PC-9 (cell line): ENCODE data around the gene ZNF865. TPM values are rescaled to one million over a fixed set of nuclear protein-coding genes. Genes with fewer than 3 reads are reported as not detected.
A peak's percentile ranks its signal among the peaks of the same experiment; 100 is the strongest.

Experiments
- BruUV-seq: library from RNA; stranded (reverse); fragments of 400-500 nt; replicated peaks from 2 replicates; lab custom pipeline; 2021; lab: Mats Ljungman, UMichigan
- CTCF ChIA-PET: fragments of 300-600 bp; sonication (Branson Sonifier 250); formaldehyde crosslinking; loops from one replicate; lab custom pipeline; 2022; ENCODE audit warnings: antibody characterized with exemption; lab: Charles Lee
- POLR2A ChIA-PET: fragments of 300-600 bp; sonication (Branson Sonifier 250); formaldehyde crosslinking; loops from one replicate; lab custom pipeline; 2022; ENCODE audit warnings: antibody characterized with exemption; ENCODE audit not compliant: unreplicated experiment; lab: Charles Lee
- DNase-seq, 2 experiments: peaks; one replicate each; pipeline versions ENCODE4 v3.0.0 to v3.0.0-alpha.2; 2015 to 2022; ENCODE audit warnings: mixed read lengths in 1 of 2
- H2AFZ ChIP-seq: fragments of 200-600 bp; sonication (generic); 2 replicates; pipeline ENCODE4 v1.8.1; 2017; ENCODE audit warnings: antibody characterized with exemption
- H3F3A ChIP-seq: fragments of 200-600 bp; sonication (generic); 2 replicates; pipeline ENCODE4 v1.8.1; 2017; ENCODE audit warnings: antibody characterized with exemption, mild to moderate bottlenecking, low read depth; ENCODE audit not compliant: insufficient read depth
- H3K27ac ChIP-seq: fragments of 200-600 bp; sonication (generic); 2 replicates; pipeline ENCODE4 v1.6.1; 2016; ENCODE audit warnings: mixed run types
- H3K27me3 ChIP-seq: fragments of 200-600 bp; sonication (generic); 2 replicates; pipeline ENCODE4 v1.6.1; 2016; ENCODE audit warnings: low read depth, mixed run types; ENCODE audit not compliant: insufficient read depth
- H3K36me3 ChIP-seq: fragments of 200-600 bp; sonication (generic); 2 replicates; pipeline ENCODE4 v1.6.1; 2016; ENCODE audit warnings: low read depth, mixed run types
- H3K4me1 ChIP-seq: fragments of 200-600 bp; sonication (generic); replicated peaks from 2 replicates; pipeline ENCODE4 v1.6.1; 2016; ENCODE audit warnings: mixed run types; ENCODE audit not compliant: insufficient read depth
- H3K4me2 ChIP-seq: fragments of 200-600 bp; sonication (generic); 2 replicates; pipeline ENCODE4 v1.6.1; 2017; ENCODE audit warnings: mixed run types
- H3K4me3 ChIP-seq: fragments of 200-600 bp; sonication (generic); 2 replicates; pipeline ENCODE4 v1.6.1; 2016; ENCODE audit warnings: mixed run types
- H3K79me2 ChIP-seq: fragments of 200-600 bp; sonication (generic); 2 replicates; pipeline ENCODE4 v1.6.1; 2017; ENCODE audit warnings: low read depth, mixed run types
- H3K9me2 ChIP-seq: fragments of 200-600 bp; sonication (generic); 2 replicates; pipeline ENCODE4 v1.8.1; 2017; ENCODE audit warnings: mild to moderate bottlenecking; ENCODE audit not compliant: insufficient read depth
- H3K9me3 ChIP-seq: fragments of 200-600 bp; sonication (generic); 2 replicates; pipeline ENCODE4 v1.8.1; 2016; ENCODE audit warnings: low read depth; ENCODE audit not compliant: insufficient read depth
- H4K20me1 ChIP-seq: fragments of 200-600 bp; sonication (generic); 2 replicates; pipeline ENCODE4 v1.8.1; 2017; ENCODE audit not compliant: insufficient read depth
- EZH2 ChIP-seq: fragments of 200-600 bp; sonication (generic); IDR thresholded peaks from 2 replicates; pipeline ENCODE4 v1.8.0; 2017; ENCODE audit warnings: antibody characterized with exemption, low read depth
- intact Hi-C: fragments of 100-400 bp; cut with micrococcal nuclease; formaldehyde crosslinking; loops from one replicate; pipeline ENCODE4 v1.10.0; 2022; ENCODE audit not compliant: unreplicated experiment
- total RNA-seq: library from RNA; stranded (reverse); gene quantifications from 2 replicates; pipeline ENCODE4 v1.2.3, GENCODE V29; 2021
- TF ChIP-seq, protein P1 (sequence below): fragments of 200-600 bp; sonication (generic); conservative IDR thresholded peaks from 2 replicates; pipeline ENCODE4 v1.6.1; 2017; ENCODE audit warnings: mixed run types, antibody characterized with exemption, mild to moderate bottlenecking, moderate library complexity

Gene ZNF865
- total RNA-seq, 1 experiment from 2014 or later: 26.8 TPM

DNA sequence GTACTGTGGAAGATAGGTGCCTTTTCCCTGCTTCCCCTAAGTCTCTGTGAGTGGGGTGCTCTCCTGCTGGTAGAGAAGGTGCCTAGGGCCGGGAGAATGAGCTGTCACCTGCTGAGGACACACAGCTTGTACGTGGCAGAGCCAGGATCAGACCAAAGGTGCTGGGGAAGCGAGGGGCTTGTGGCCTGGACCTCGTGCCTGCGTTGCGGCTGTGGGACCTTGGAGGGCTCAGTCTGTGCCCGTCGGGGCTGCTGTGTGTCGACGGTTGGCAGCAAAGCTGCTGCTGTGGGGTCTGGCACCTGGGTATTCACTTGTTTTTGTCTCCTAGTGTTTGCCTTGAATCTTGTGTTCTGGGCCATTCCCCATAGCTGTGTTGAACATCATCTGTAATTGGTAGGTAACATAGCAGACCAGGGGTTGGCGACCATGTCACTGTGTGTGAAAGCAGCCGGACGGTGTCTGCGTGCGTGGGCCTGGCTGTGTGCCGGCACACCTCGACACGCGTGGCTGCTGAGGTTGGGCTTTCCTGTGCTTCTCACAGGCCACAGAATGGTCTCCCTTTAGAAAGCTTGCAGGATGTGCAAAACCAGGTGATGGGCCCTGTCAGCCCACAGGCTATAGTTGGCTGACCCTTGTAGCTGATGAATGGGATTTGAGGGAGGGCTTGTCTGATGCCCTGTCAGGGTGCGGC lies 58.5 kb downstream of the ZNF865 start:
- ChIA-PET POLR2A (no interaction called here), CTCF (interaction anchor here (0.6 kb wide), 1 partner anchor 81 kb away, joined by 4 read pairs; no protein-coding TSS in a partner anchor)
- Histone ChIP-seq H3K79me2 (peaks cover 98% of the 10 kb centered on the region), H3K9me2 (no peaks in the 10 kb centered on the region), H3K4me3 (no peak overlapping the region), H3K27ac (no peak overlapping the region), H2AFZ (no peak overlapping the region), H3K9me3 (no peaks in the 10 kb centered on the region), H3F3A (peaks cover 69% of the 10 kb centered on the region), H4K20me1 (peaks cover 95% of the 10 kb centered on the region), H3K36me3 (peaks cover 56% of the 10 kb centered on the region), H3K4me2 (no peak overlapping the region), H3K27me3 (no peaks in the 10 kb centered on the region), H3K4me1 (peaks cover 30% of the 10 kb centered on the region)
- DNase-seq: no peak
- no TSS peak for BruUV-seq
- TF ChIP-seq, protein P1, sequence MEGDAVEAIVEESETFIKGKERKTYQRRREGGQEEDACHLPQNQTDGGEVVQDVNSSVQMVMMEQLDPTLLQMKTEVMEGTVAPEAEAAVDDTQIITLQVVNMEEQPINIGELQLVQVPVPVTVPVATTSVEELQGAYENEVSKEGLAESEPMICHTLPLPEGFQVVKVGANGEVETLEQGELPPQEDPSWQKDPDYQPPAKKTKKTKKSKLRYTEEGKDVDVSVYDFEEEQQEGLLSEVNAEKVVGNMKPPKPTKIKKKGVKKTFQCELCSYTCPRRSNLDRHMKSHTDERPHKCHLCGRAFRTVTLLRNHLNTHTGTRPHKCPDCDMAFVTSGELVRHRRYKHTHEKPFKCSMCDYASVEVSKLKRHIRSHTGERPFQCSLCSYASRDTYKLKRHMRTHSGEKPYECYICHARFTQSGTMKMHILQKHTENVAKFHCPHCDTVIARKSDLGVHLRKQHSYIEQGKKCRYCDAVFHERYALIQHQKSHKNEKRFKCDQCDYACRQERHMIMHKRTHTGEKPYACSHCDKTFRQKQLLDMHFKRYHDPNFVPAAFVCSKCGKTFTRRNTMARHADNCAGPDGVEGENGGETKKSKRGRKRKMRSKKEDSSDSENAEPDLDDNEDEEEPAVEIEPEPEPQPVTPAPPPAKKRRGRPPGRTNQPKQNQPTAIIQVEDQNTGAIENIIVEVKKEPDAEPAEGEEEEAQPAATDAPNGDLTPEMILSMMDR: no peak
- TF ChIP-seq EZH2: no peak
- intact Hi-C loops: no loop called here

DNA sequence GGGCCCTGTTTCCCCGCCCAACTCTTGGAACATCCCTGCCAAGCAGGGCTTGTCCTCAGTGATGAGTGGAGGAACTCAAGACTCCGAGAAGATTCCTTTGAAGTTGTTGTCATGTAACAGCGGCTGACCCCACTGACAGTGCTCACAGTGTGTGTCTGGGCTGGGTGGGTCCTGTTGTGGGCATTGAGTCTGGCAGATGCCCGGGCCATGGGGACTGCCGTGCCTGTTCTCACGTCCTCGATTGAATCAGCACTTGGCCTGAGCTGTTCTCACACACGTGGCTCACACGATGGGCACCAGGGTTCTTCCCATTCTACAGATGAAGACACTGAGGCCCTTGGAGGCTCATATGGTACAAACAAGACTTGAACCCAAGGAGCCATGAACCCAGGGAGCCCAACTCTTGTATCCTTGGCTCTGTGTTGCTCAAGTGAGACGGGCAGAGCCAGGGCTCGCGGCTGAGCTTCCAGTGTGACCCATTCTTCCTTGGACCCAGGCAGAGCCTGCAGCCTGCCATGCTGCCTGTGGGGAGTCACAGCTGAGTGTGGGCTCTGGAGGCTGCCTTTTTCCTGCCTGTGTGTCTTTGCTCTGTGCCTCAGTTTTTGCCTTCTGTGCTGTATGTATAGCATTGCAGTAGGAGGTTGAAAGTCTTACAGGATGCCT lies 61.0 kb downstream of the ZNF865 start:
- no peak overlapping the region for H3K4me3 ChIP-seq
- TF ChIP-seq, protein P1: no peak
- TF ChIP-seq EZH2: no peak
- peaks cover 93% of the 10 kb centered on the region for H4K20me1 ChIP-seq
- H3K9me2 ChIP-seq: no peaks in the 10 kb centered on the region
- H3F3A ChIP-seq: peaks cover 89% of the 10 kb centered on the region
- ChIA-PET POLR2A (interaction anchor here (0.6 kb wide), 2 partner anchors 454 to 1675 kb away, joined by 5 read pairs; partner anchors contain the start of gene CACNG6), CTCF (no interaction called here)
- H3K9me3 ChIP-seq: no peaks in the 10 kb centered on the region
- no TSS peak for BruUV-seq
- H3K36me3 ChIP-seq: peaks cover 58% of the 10 kb centered on the region
- no peaks in the 10 kb centered on the region for H3K27me3 ChIP-seq
- peaks cover 98% of the 10 kb centered on the region for H3K79me2 ChIP-seq
- intact Hi-C loops: no loop called here
- H3K4me1 ChIP-seq: peaks cover 48% of the 10 kb centered on the region
- H2AFZ ChIP-seq: no peak overlapping the region
- H3K27ac ChIP-seq: peak overlapping the region; percentile 33; the same call in 1 of the 2 replicates
- no peak for DNase-seq
- no peak overlapping the region; the same call in 1 of the 2 replicates for H3K4me2 ChIP-seq

Other genes with a start within 250 kb of the ZNF865 start
- gene GARIN5B, start 242.4 kb upstream of the ZNF865 start, total RNA-seq: 0.11 TPM in 1 of 2 replicates, not detected in the other
- 4.1 and 6.6 TPM in 2 replicates for gene IL11, start 235.2 kb upstream of the ZNF865 start, total RNA-seq
- gene TMEM190, start 228.8 kb upstream of the ZNF865 start, total RNA-seq: not detected in 2 replicates
- gene TMEM238, start 221.4 kb upstream of the ZNF865 start, total RNA-seq: 40.4 and 94.5 TPM in 2 replicates
- gene RPL28, start 219.7 kb upstream of the ZNF865 start, total RNA-seq: 2,433 and 2,547 TPM in 2 replicates
- gene UBE2S, start 197.9 kb upstream of the ZNF865 start, total RNA-seq: 359 and 395 TPM in 2 replicates
- gene SHISA7, start 162.3 kb upstream of the ZNF865 start, total RNA-seq: not detected in 2 replicates
- gene ISOC2, start 144.0 kb upstream of the ZNF865 start, total RNA-seq: 92.4 and 113 TPM in 2 replicates
- 0.73 and 0.74 TPM in 2 replicates for gene C19orf85, start 140.9 kb upstream of the ZNF865 start, total RNA-seq
- 17.7 and 19.3 TPM in 2 replicates for gene ZNF628, start 129.0 kb upstream of the ZNF865 start, total RNA-seq
- gene NAT14, start 120.5 kb upstream of the ZNF865 start, total RNA-seq: 61.6 and 103 TPM in 2 replicates
- 3.9 and 4.8 TPM in 2 replicates for gene SSC5D, start 117.2 kb upstream of the ZNF865 start, total RNA-seq
- gene SBK2, start 68.5 kb upstream of the ZNF865 start, total RNA-seq: 3.5 and 3.9 TPM in 2 replicates
- 41.4 and 45.0 TPM in 2 replicates for gene SBK3, start 60.1 kb upstream of the ZNF865 start, total RNA-seq
- gene ZNF579, start 24.8 kb upstream of the ZNF865 start, total RNA-seq: 49.0 TPM in 2 replicates
- gene FIZ1, start 6.1 kb upstream of the ZNF865 start, total RNA-seq: 25.2 and 25.4 TPM in 2 replicates
- gene ZNF524, start 5.4 kb upstream of the ZNF865 start, total RNA-seq: 30.0 and 37.0 TPM in 2 replicates
- gene ZNF784, start 18.9 kb downstream of the ZNF865 start, total RNA-seq: 5.4 and 7.7 TPM in 2 replicates
- 56.6 and 64.7 TPM in 2 replicates for gene ZNF580, start 35.4 kb downstream of the ZNF865 start, total RNA-seq
- 53.5 and 81.9 TPM in 2 replicates for gene ZNF581, start 38.0 kb downstream of the ZNF865 start, total RNA-seq
- 3.2 and 6.7 TPM in 2 replicates for gene CCDC106, start 42.6 kb downstream of the ZNF865 start, total RNA-seq
- gene U2AF2, start 49.4 kb downstream of the ZNF865 start, total RNA-seq: 252 and 323 TPM in 2 replicates
- 232 and 274 TPM in 2 replicates for gene EPN1, start 69.6 kb downstream of the ZNF865 start, total RNA-seq
- not detected in 2 replicates for gene NLRP9, start 132.8 kb downstream of the ZNF865 start, total RNA-seq
- gene RFPL4A, start 153.4 kb downstream of the ZNF865 start, total RNA-seq: not detected in 2 replicates
- not detected in 2 replicates for gene RFPL4AL1, start 163.5 kb downstream of the ZNF865 start, total RNA-seq
- not detected in 2 replicates for gene NLRP11, start 226.4 kb downstream of the ZNF865 start, total RNA-seq
- gene NLRP4, start 230.9 kb downstream of the ZNF865 start, total RNA-seq: 1.6 and 1.7 TPM in 2 replicates